Muscle of leg (tissue), 11 donors: ENCODE measurements around the gene HEPN1. TPM values are rescaled to one million over a fixed set of nuclear protein-coding genes. Genes with fewer than 3 reads are reported as not detected.

ENCODE experiments used
- DNase-seq: peaks from one replicate; pipeline ENCODE4 v3.0.0; 2013
- H3K27ac ChIP-seq: one replicate; pipeline ENCODE4 v1.5.1; 2013; ENCODE audit warnings: mild to moderate bottlenecking, low read length, control low read depth
- H3K27me3 ChIP-seq: one replicate; pipeline ENCODE4 v1.6.1; 2013; ENCODE audit warnings: low read length; ENCODE audit not compliant: control insufficient read depth, insufficient read depth
- H3K36me3 ChIP-seq: one replicate; pipeline ENCODE4 v1.6.1; 2013; ENCODE audit warnings: low read length; ENCODE audit not compliant: control insufficient read depth, insufficient read depth
- H3K4me1 ChIP-seq: one replicate; pipeline ENCODE4 v1.6.1; 2013; ENCODE audit warnings: low read length; ENCODE audit not compliant: control insufficient read depth, insufficient read depth
- H3K4me3 ChIP-seq: one replicate; pipeline ENCODE4 v1.5.1; 2013; ENCODE audit warnings: low read length, control low read depth
- H3K9me3 ChIP-seq: replicated peaks from 2 replicates; pipeline ENCODE4 v1.6.1; 2013; ENCODE audit warnings: low read depth, low read length; ENCODE audit not compliant: control insufficient read depth
- WGBS: methylation state at CpG from one replicate; pipeline ENCODE4 v1.1.5; 2013; ENCODE audit warnings: missing lambda C conversion rate; ENCODE audit not compliant: insufficient coverage; 5-methylcytosine and 5-hydroxymethylcytosine counted together
- polyA plus RNA-seq, 8 donors: library from polyadenylated mRNA; unstranded; fragments of 120-200 nt; gene quantifications; one replicate each; pipeline versions ENCODE4 v1.2.1 to v1.2.3, GENCODE V29; 2013; ENCODE audit warnings: inconsistent platforms in 1 of 8, low replicate concordance in 1 of 8; ENCODE audit not compliant: insufficient read length in 8 of 8, insufficient read depth in 1 of 8
- total RNA-seq: library from RNA; stranded (reverse); fragments of 120-200 nt; gene quantifications from one replicate; pipeline ENCODE4 v1.2.4, GENCODE V29; 2013

HEPN1 gene
- total and polyA plus RNA-seq, 9 donors = 0.10 to 0.15 (median 0.12) TPM; not detected in 5

DNA sequence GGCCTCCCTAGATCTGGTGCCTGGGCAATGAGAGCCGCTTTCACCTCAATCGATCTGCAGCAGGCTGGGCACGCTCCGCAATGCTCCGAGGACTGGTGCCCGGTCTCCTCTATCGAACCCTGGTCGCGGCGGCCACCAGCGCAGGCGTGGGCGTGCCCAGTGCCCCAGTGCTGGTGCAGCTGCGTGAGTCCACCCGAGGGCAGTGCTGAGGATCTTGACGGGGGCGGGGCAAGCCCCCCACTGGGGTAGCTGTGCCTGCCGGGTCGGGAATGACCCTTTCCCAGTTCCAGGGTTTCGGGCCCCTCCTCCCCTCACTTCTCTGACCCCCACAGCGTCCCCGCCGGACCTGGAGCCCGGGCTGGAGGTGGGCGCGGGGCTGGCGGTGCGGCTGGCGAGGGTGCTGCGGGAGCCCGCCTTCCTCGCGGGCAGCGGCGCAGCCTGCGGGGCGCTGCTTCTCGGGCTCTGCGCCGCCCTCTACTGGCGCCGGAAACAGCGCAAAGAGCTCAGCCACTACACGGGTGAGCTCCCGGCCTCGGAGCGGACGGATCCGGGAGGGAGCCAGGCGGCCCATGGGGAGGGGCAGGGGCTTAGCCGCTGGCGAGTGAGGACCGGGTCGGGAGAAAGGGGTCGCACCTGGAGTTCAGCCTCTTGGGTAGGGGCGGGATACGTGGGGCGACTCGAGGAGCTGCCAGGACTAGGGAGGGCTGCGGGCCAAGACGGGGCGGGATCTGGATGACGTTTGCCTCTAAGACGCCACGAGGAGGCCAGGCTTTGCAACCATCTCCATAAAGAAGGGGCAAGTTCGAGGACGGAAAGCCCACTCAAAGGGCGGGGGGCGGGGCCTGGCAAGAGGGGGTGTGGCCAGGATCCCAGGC, 42.9 kb upstream of the HEPN1 start:
- no peaks in the 10 kb centered on the region for H3K9me3 ChIP-seq
- under 1% methylated on average over 66 of the region's 69 CpGs for WGBS
- peaks cover 5% of the 10 kb centered on the region for H3K36me3 ChIP-seq
- peak; percentile 98 for DNase-seq
- H3K4me1 ChIP-seq = peaks cover 33% of the 10 kb centered on the region
- peaks cover 24% of the 10 kb centered on the region for H3K27me3 ChIP-seq
- peak overlapping the region; percentile 93 for H3K27ac ChIP-seq
- H3K4me3 ChIP-seq = peak overlapping the region; percentile 61

GRCh38 chr11:124876818-124877630, 42.0 kb upstream of the HEPN1 start:
- H3K27me3 ChIP-seq = peaks cover 22% of the 10 kb centered on the region
- H3K4me3 ChIP-seq = peak overlapping the region; percentile 61
- WGBS = 25% methylated on average over 21 of the region's 30 CpGs
- peaks cover 5% of the 10 kb centered on the region for H3K36me3 ChIP-seq
- H3K9me3 ChIP-seq = no peaks in the 10 kb centered on the region
- H3K4me1 ChIP-seq = peaks cover 33% of the 10 kb centered on the region
- peak overlapping the region; percentile 93 for H3K27ac ChIP-seq
- DNase-seq = peak; percentile 25

DNA sequence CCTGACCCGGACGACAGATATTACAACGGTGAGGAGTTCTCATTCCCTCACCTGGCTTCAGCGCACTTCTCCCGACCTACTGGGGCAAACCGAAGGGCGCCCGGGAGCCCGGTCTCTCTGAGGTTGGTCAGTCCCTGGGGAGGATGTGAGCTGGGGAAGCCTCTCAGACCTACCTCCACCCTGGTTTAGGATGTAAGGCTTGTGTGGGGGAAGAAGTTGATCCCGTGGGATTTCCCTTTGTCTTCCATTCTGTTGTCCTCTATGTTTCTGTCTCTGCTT, 41.5 kb upstream of the HEPN1 start:
- peaks cover 37% of the 10 kb centered on the region for H3K4me1 ChIP-seq
- H3K36me3 ChIP-seq = peaks cover 5% of the 10 kb centered on the region
- H3K27me3 ChIP-seq = peaks cover 16% of the 10 kb centered on the region
- H3K27ac ChIP-seq = peak overlapping the region; percentile 35
- peak; percentile 23 for DNase-seq
- 37% methylated on average over 3 of the region's 10 CpGs for WGBS
- no peak overlapping the region for H3K4me3 ChIP-seq
- H3K9me3 ChIP-seq = no peaks in the 10 kb centered on the region

GRCh38 chr11:124877910-124878758, 40.9 kb upstream of the HEPN1 start:
- peaks cover 43% of the 10 kb centered on the region for H3K4me1 ChIP-seq
- no peaks in the 10 kb centered on the region for H3K9me3 ChIP-seq
- WGBS = 53% methylated on average over 9 of the region's 17 CpGs
- peaks cover 10% of the 10 kb centered on the region for H3K27me3 ChIP-seq
- peaks cover 5% of the 10 kb centered on the region for H3K36me3 ChIP-seq
- no peak overlapping the region for H3K4me3 ChIP-seq
- H3K27ac ChIP-seq = no peak overlapping the region
- DNase-seq = peak; percentile 12

DNA sequence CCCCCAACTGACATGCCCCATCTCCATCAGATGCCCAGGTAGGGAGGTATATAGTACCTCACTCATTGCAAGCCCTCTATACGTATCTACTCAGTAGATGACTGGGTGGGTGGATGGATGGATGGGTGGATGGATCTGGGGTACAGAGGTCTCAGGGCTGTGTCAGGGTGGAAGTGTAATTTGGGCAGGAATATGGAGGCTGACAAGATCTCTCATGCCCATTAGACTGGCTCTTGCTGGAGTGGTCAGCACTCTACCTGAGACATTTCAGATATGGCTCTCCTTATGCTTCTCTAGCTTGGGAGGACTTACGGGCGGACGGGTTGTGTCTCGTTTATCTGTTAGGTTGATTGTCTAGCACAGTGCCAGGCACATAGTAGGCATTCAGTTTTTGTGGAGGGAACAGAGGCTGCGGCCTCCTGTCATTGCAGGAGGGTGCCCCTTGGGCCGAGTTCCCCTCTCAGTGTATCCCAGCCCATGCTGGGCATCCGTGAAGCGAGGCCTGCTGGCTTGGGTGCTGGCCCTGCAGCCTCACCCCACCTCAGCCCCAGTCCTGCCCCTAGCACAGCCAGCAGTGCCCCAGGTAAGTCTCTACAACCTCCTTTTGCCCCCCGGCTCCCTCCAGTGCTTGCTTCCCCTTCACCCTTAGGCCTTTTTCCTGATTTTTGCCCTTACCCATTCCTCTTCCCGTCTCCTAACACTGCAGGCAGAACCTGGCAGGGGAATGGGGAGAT, 40.1 kb upstream of the HEPN1 start:
- peak; percentile 5 for DNase-seq
- Histone ChIP-seq H3K27ac (no peak overlapping the region), H3K4me1 (peaks cover 41% of the 10 kb centered on the region), H3K36me3 (peaks cover 5% of the 10 kb centered on the region), H3K4me3 (no peak overlapping the region), H3K9me3 (no peaks in the 10 kb centered on the region), H3K27me3 (peaks cover 10% of the 10 kb centered on the region)
- WGBS = 95% methylated on average over 4 of the region's 11 CpGs

GRCh38 chr11:124879493-124880289, 39.4 kb upstream of the HEPN1 start:
- peaks cover 13% of the 10 kb centered on the region for H3K36me3 ChIP-seq
- H3K27ac ChIP-seq = no peak overlapping the region
- H3K27me3 ChIP-seq = peaks cover 6% of the 10 kb centered on the region
- WGBS = 100% methylated on average over 1 of the region's 16 CpGs
- H3K4me1 ChIP-seq = peaks cover 37% of the 10 kb centered on the region
- no peaks in the 10 kb centered on the region for H3K9me3 ChIP-seq
- no peak overlapping the region for H3K4me3 ChIP-seq
- DNase-seq = no peak

DNA sequence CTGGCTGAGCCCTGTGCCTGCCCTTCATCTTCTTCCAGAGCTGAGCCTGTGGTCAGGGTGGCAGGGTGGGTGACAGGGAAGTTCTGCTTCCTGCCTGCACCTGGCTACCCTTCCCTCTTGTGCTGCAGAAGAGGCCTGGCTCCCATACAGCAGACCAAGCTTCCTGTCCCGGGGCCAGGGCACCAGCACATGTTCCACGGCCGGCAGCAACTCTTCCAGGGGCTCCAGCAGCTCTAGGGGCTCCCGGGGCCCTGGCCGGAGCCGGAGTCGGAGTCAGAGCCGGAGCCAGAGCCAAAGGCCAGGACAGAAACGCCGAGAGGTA, 38.8 kb upstream of the HEPN1 start:
- Histone ChIP-seq H3K4me3 (no peak overlapping the region), H3K4me1 (peaks cover 37% of the 10 kb centered on the region), H3K36me3 (peaks cover 18% of the 10 kb centered on the region), H3K9me3 (no peaks in the 10 kb centered on the region), H3K27me3 (peaks cover 6% of the 10 kb centered on the region), H3K27ac (no peak overlapping the region)
- WGBS = 65% methylated on average over 10 of the region's 10 CpGs
- DNase-seq = no peak

GRCh38 chr11:124880958-124881357, 38.1 kb upstream of the HEPN1 start:
- no peaks in the 10 kb centered on the region for H3K9me3 ChIP-seq
- no CpG with 5 or more reads among the region's 3 CpGs for WGBS
- H3K4me1 ChIP-seq = peaks cover 31% of the 10 kb centered on the region
- H3K27me3 ChIP-seq = no peaks in the 10 kb centered on the region
- DNase-seq = no peak
- H3K27ac ChIP-seq = no peak overlapping the region
- H3K36me3 ChIP-seq = peaks cover 19% of the 10 kb centered on the region
- H3K4me3 ChIP-seq = no peak overlapping the region
